Keratinocyte (primary cell): ENCODE results near the gene CLTB.

ENCODE experiments used
- EZH2 ChIP-seq: IDR thresholded peaks from one replicate; pipeline ENCODE4 v1.6.1; 2012; ENCODE audit warnings: inconsistent platforms, mild to moderate bottlenecking, low read length, moderate library complexity
- TF ChIP-seq, protein P1 (sequence below), 3 experiments: IDR thresholded peaks in 1 of 3; conservative IDR thresholded peaks in 1 of 3; optimal IDR thresholded peaks in 1 of 3; 2 replicates in 2 of 3; 3 replicates in 1 of 3; pipeline versions ENCODE3 to v1.5.1; 2011; ENCODE audit warnings: low read length in 3 of 3, mild to moderate bottlenecking in 3 of 3, moderate library complexity in 2 of 3, control low read depth in 1 of 3, inconsistent platforms in 1 of 3; ENCODE audit not compliant: insufficient read depth in 2 of 3; ENCODE audit errors: extremely low read depth in 1 of 3

GRCh38 chr5:176383248-176383905 lies 33.0 kb downstream of the CLTB start:
- TF ChIP-seq, protein P1, sequence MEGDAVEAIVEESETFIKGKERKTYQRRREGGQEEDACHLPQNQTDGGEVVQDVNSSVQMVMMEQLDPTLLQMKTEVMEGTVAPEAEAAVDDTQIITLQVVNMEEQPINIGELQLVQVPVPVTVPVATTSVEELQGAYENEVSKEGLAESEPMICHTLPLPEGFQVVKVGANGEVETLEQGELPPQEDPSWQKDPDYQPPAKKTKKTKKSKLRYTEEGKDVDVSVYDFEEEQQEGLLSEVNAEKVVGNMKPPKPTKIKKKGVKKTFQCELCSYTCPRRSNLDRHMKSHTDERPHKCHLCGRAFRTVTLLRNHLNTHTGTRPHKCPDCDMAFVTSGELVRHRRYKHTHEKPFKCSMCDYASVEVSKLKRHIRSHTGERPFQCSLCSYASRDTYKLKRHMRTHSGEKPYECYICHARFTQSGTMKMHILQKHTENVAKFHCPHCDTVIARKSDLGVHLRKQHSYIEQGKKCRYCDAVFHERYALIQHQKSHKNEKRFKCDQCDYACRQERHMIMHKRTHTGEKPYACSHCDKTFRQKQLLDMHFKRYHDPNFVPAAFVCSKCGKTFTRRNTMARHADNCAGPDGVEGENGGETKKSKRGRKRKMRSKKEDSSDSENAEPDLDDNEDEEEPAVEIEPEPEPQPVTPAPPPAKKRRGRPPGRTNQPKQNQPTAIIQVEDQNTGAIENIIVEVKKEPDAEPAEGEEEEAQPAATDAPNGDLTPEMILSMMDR (optimal IDR thresholded peaks at IDR 0.05 in 1 of 3, IDR thresholded peaks at IDR 0.05 in 1 of 3, conservative IDR thresholded peaks at IDR 0.05 in 1 of 3; ENCODE audit: extremely low read depth in 1 of 3, insufficient read depth in 2 of 3, low read length in 3 of 3), result no peak
- no peak for TF ChIP-seq EZH2
